ENCODE measurements around the gene PLCH1. TPM values are rescaled to one million over a fixed set of nuclear protein-coding genes. Genes with fewer than 3 reads are reported as not detected.

The PLCH1 gene
- total and polyA plus RNA-seq, 10 of the 15 experiments (the other 5 are each of a cell fraction or from before 2014, with no cell fraction given): 0.03 to 0.22 (median 0.04) TPM; not detected in 5

DNA sequence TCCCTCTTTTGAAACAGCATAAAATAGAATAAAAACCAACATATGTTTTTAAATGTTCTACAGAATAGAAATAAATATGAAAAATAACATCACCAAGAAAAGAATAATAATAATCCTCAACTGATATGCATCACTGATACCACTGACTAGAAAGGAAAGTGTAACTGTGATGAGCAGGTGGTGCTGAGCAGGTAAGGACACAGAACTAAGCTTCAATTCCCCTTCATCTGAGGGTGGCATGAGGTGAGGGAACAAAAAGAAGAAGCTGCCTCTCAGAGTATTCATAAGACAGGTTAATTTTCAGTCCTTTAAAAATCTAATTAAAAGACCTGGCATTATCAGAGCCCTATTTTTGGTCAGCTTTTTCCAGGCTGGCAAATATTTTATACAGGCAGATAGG, 216.3 kb downstream of the PLCH1 start (continued):
- TF ChIP-seq YY1 (IDR thresholded peaks at IDR 0.05; ENCODE audit: low read depth, low read length): no peak

- Histone ChIP-seq H3K79me2 (ENCODE audit: control insufficient read depth, insufficient read depth, low read length) (no peaks in the 10 kb centered on the region), H3K9me3 (replicated peaks; ENCODE audit: control insufficient read depth, insufficient read depth, low read length) (no peaks in the 10 kb centered on the region), H3K4me2 (ENCODE audit: control insufficient read depth, insufficient read depth) (no peak overlapping the region), H3K27me3 (replicated peaks in 1 of 2; ENCODE audit: control insufficient read depth in 2 of 2, insufficient read depth in 2 of 2, low read length in 1 of 2) (no peaks in the 10 kb centered on the region), H3K4me1 (ENCODE audit: control insufficient read depth, insufficient read depth, low read length) (no peaks in the 10 kb centered on the region), H2AFZ (ENCODE audit: control insufficient read depth, low read depth, low read length) (no peak overlapping the region), H3K4me3 (no peak overlapping the region), H4K20me1 (ENCODE audit: control insufficient read depth, insufficient read depth) (no peaks in the 10 kb centered on the region), H3K27ac (ENCODE audit: control insufficient read depth, insufficient read depth) (no peak overlapping the region), H3K9ac (ENCODE audit: control insufficient read depth, insufficient read depth, low read length) (no peak overlapping the region), H3K36me3 (ENCODE audit: control insufficient read depth in 2 of 2, insufficient read depth in 2 of 2, low read length in 1 of 2) (no peaks in the 10 kb centered on the region)
- intact Hi-C loops (cut with micrococcal nuclease; ENCODE audit: unreplicated experiment): no loop called here
- no TSS peak for BruUV-seq (replicated peaks)
- TF ChIP-seq MYC (IDR thresholded peaks at IDR 0.05; ENCODE audit: insufficient read depth, insufficient read length, insufficient replicate concordance, low read length, severe bottlenecking): no peak
- no peak for TF ChIP-seq FOXK2 (IDR thresholded peaks at IDR 0.05)
- TF ChIP-seq RUNX3 (IDR thresholded peaks at IDR 0.05; ENCODE audit: low read length): no peak
- TF ChIP-seq NFYB (IDR thresholded peaks at IDR 0.05; ENCODE audit: insufficient read depth, low read depth, low read length): no peak
- TF ChIP-seq JUND (IDR thresholded peaks at IDR 0.05; ENCODE audit: low read depth, low read length): no peak
- TF ChIP-seq TCF7 (IDR thresholded peaks at IDR 0.05; ENCODE audit: borderline replicate concordance): no peak
- no peak for TF ChIP-seq CBX3 (IDR thresholded peaks at IDR 0.05; ENCODE audit: borderline replicate concordance, low read depth)
- no peak for TF ChIP-seq SMAD1 (IDR thresholded peaks at IDR 0.05; ENCODE audit: low read depth, partially characterized antibody)
- in situ Hi-C loops (cut with MboI): no loop called here
- DNase-seq (ENCODE audit: low read depth, low spot score) (no peak), ATAC-seq (no peak), FAIRE-seq (no peak)
- ChIA-PET SMC1A (ENCODE audit: uncharacterized antibody, unreplicated experiment) (no interaction called here), RAD21 (ENCODE audit: unreplicated experiment) (no interaction called here), CTCF (no interaction called here), POLR2A (no interaction called here)
- WGBS (ENCODE audit: insufficient coverage, insufficient replicate concordance, low lambda C conversion rate, missing lambda C conversion rate): 9% methylated on average over 5 of the region's 5 CpGs
These were observed 219.5 kb downstream of the PLCH1 start for GRCh38 chr3:155525324-155525833.
